Forelimb muscle (tissue), 1 donor: ENCODE data around the gene SFTPB. TPM values are rescaled to one million over a fixed set of nuclear protein-coding genes. Genes with fewer than 3 reads are reported as not detected.
"Not testable (repeated sequence)": the region's sequence is repeated elsewhere in the genome, so short reads cannot be mapped to it uniquely, and the experiment has no call there.

Source experiments
- DNase-seq: peaks from one replicate; pipeline ENCODE4 v3.0.0-alpha.2; 2013; ENCODE audit warnings: low read depth
- polyA plus RNA-seq: library from polyadenylated mRNA; unstranded; fragments of 120-200 nt; gene quantifications from one replicate; pipeline ENCODE4 v1.2.1, GENCODE V29; 2013; ENCODE audit not compliant: insufficient read length

Gene SFTPB
- polyA plus RNA-seq, 1 donor, result 0.08 TPM

GRCh38 chr2:85675866-85676548 lies 8.0 kb upstream of the SFTPB start:
- no peak for DNase-seq

- DNase-seq, result no peak
Observed at GRCh38 chr2:85675427-85675826, 7.4 kb upstream of the SFTPB start.

GRCh38 chr2:85674417-85674816 lies 6.4 kb upstream of the SFTPB start:
- no peak for DNase-seq

- no peak for DNase-seq
Observed at GRCh38 chr2:85673716-85674375, 5.8 kb upstream of the SFTPB start.

- DNase-seq, result no peak
Observed at GRCh38 chr2:85672456-85672855, 4.5 kb upstream of the SFTPB start.

- DNase-seq, result not testable (repeated sequence)
Observed at GRCh38 chr2:85670416-85670815, 2.4 kb upstream of the SFTPB start.

- DNase-seq, result no peak
Observed at GRCh38 chr2:85669549-85669948, 1.6 kb upstream of the SFTPB start.

- no peak for DNase-seq
Observed at GRCh38 chr2:85668857-85669142, 801 bp upstream of the SFTPB start.

GRCh38 chr2:85667561-85668008 lies 414 bp downstream of the SFTPB start:
- DNase-seq, result no peak

GRCh38 chr2:85666435-85667316 lies 1.3 kb downstream of the SFTPB start:
- DNase-seq, result no peak

GRCh38 chr2:85666016-85666415 lies 2.0 kb downstream of the SFTPB start:
- no peak for DNase-seq

- DNase-seq, result no peak
Observed at GRCh38 chr2:85665264-85665937, 2.6 kb downstream of the SFTPB start.

GRCh38 chr2:85663594-85664565 lies 4.1 kb downstream of the SFTPB start:
- no peak for DNase-seq

GRCh38 chr2:85662899-85663593 lies 5.0 kb downstream of the SFTPB start:
- no peak for DNase-seq

- DNase-seq, result no peak
Observed at GRCh38 chr2:85661139-85661858, 6.7 kb downstream of the SFTPB start.

- DNase-seq, result no peak
Observed at GRCh38 chr2:85660725-85661124, 7.3 kb downstream of the SFTPB start.

GRCh38 chr2:85660301-85660700 lies 7.7 kb downstream of the SFTPB start:
- DNase-seq, result not testable (repeated sequence)

- no peak for DNase-seq
Observed at GRCh38 chr2:85659324-85659981, 8.5 kb downstream of the SFTPB start.

GRCh38 chr2:85657399-85657798 lies 10.6 kb downstream of the SFTPB start:
- DNase-seq, result not testable (repeated sequence)
